ENCODE data around the gene WDR86. TPM values are rescaled to one million over a fixed set of nuclear protein-coding genes. Genes with fewer than 3 reads are reported as not detected.

Gene WDR86
- polyA plus RNA-seq, 1 donor (not counting 4 experiments of a cell fraction or from before 2014, with no cell fraction given), result not detected

DNA sequence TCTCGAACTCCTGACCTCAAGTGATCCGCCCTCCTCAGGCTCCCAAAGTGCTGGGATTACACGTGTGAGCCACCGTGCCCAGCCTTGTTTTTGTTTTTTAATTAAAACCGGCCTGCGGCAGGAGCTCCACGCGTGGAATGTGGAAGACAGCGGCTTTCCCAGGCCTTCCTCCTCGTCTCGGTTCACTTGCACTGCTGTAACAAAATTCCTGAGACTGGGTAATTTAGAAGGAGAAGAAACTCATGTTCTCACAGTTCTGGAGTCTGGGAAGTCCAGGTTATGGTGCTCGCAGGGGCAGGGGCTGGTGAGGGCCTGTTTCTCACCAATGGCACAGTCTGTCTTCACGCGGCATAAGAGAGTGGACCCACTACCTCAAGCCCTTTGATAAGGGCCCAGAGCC lies 44.5 kb upstream of the WDR86 start:
- dilution Hi-C loops (cut with MboI; ENCODE audit: extremely low pct_ligation_motif_present, low sequenced_read_pairs), result no loop called here
- no peaks in the 10 kb centered on the region for H3K36me3 ChIP-seq (ENCODE audit: control insufficient read depth in 2 of 2, extremely low read depth in 1 of 2, insufficient read depth in 2 of 2, low read length in 2 of 2)
- H3K9me1 ChIP-seq (ENCODE audit: control insufficient read depth, extremely low read depth, insufficient read depth, low read length), result no peaks in the 10 kb centered on the region
- H4K20me1 ChIP-seq (ENCODE audit: control insufficient read depth, extremely low read depth, insufficient read depth, low read length), result no peaks in the 10 kb centered on the region
- no peak overlapping the region for H3K9ac ChIP-seq (ENCODE audit: control insufficient read depth, extremely low read depth, insufficient read depth, low read length)
- no peak overlapping the region for H3K4me2 ChIP-seq (ENCODE audit: control insufficient read depth, extremely low read depth, insufficient read depth, low read depth, low read length)
- H3K4me1 ChIP-seq (ENCODE audit: control insufficient read depth, extremely low read depth, insufficient read depth, low read length), result no peaks in the 10 kb centered on the region
- H3K9me3 ChIP-seq (ENCODE audit: control insufficient read depth, low read depth, low read length), result no peaks in the 10 kb centered on the region
- H3K79me2 ChIP-seq (ENCODE audit: control insufficient read depth, insufficient read depth, low read length), result no peaks in the 10 kb centered on the region
- H3K27me3 ChIP-seq (ENCODE audit: control insufficient read depth, extremely low read depth, insufficient read depth, low read length), result peaks cover 4% of the 10 kb centered on the region
- H3K4me3 ChIP-seq (ENCODE audit: control insufficient read depth in 2 of 3, extremely low read depth in 1 of 3, insufficient read depth in 2 of 3, low read depth in 1 of 3, low read length in 3 of 3), result no peak overlapping the region
- FAIRE-seq (no peak), DNase-seq (ENCODE audit: low read depth, low spot score) (no peak)
- TF ChIP-seq EZH2 (IDR thresholded peaks at IDR 0.05; ENCODE audit: low read length), result no peak
- TF ChIP-seq, protein P1, sequence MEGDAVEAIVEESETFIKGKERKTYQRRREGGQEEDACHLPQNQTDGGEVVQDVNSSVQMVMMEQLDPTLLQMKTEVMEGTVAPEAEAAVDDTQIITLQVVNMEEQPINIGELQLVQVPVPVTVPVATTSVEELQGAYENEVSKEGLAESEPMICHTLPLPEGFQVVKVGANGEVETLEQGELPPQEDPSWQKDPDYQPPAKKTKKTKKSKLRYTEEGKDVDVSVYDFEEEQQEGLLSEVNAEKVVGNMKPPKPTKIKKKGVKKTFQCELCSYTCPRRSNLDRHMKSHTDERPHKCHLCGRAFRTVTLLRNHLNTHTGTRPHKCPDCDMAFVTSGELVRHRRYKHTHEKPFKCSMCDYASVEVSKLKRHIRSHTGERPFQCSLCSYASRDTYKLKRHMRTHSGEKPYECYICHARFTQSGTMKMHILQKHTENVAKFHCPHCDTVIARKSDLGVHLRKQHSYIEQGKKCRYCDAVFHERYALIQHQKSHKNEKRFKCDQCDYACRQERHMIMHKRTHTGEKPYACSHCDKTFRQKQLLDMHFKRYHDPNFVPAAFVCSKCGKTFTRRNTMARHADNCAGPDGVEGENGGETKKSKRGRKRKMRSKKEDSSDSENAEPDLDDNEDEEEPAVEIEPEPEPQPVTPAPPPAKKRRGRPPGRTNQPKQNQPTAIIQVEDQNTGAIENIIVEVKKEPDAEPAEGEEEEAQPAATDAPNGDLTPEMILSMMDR (optimal IDR thresholded peaks at IDR 0.05 in 1 of 3, IDR thresholded peaks at IDR 0.05 in 1 of 3, conservative IDR thresholded peaks at IDR 0.05 in 1 of 3; ENCODE audit: extremely low read depth in 1 of 3, insufficient read depth in 2 of 3, low read length in 3 of 3), result no peak
- no peak overlapping the region for H3K27ac ChIP-seq (ENCODE audit: control insufficient read depth, insufficient read depth, low read length)
- no peak overlapping the region for H2AFZ ChIP-seq (ENCODE audit: control insufficient read depth, low read length)

DNA sequence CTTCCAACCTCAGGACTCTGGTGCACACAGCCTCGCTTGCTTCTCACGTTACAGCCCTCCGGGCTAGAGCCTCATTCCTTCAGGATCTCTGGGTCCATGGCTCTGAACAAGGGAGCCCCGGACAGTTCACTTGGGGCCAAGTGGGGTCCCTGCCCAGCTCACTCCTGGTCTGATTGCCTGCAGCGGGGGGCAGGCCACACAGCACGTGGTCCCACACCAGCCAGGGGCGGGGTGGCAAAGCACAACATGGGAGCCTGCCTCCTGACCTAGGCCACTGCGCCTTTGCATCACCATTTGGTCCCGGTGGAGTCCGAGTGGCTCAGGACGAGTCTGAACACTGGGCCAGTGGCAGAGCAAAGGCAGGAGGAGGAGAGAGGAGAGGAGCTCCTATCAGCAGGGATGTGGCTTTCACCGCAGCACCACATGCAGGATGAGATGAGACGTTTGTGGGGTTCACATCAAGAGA lies 43.5 kb upstream of the WDR86 start:
- H3K4me2 ChIP-seq (ENCODE audit: control insufficient read depth, extremely low read depth, insufficient read depth, low read depth, low read length), result no peak overlapping the region
- no peaks in the 10 kb centered on the region for H3K36me3 ChIP-seq (ENCODE audit: control insufficient read depth in 2 of 2, extremely low read depth in 1 of 2, insufficient read depth in 2 of 2, low read length in 2 of 2)
- dilution Hi-C loops (cut with MboI; ENCODE audit: extremely low pct_ligation_motif_present, low sequenced_read_pairs), result no loop called here
- no peak overlapping the region for H3K27ac ChIP-seq (ENCODE audit: control insufficient read depth, insufficient read depth, low read length)
- no peaks in the 10 kb centered on the region for H3K79me2 ChIP-seq (ENCODE audit: control insufficient read depth, insufficient read depth, low read length)
- H3K27me3 ChIP-seq (ENCODE audit: control insufficient read depth, extremely low read depth, insufficient read depth, low read length), result peaks cover 4% of the 10 kb centered on the region
- no peaks in the 10 kb centered on the region for H3K9me3 ChIP-seq (ENCODE audit: control insufficient read depth, low read depth, low read length)
- H3K9me1 ChIP-seq (ENCODE audit: control insufficient read depth, extremely low read depth, insufficient read depth, low read length), result no peaks in the 10 kb centered on the region
- H3K4me1 ChIP-seq (ENCODE audit: control insufficient read depth, extremely low read depth, insufficient read depth, low read length), result no peaks in the 10 kb centered on the region
- DNase-seq (ENCODE audit: low read depth, low spot score) (no peak), FAIRE-seq (no peak)
- no peaks in the 10 kb centered on the region for H4K20me1 ChIP-seq (ENCODE audit: control insufficient read depth, extremely low read depth, insufficient read depth, low read length)
- H2AFZ ChIP-seq (ENCODE audit: control insufficient read depth, low read length), result no peak overlapping the region
- no peak for TF ChIP-seq EZH2 (IDR thresholded peaks at IDR 0.05; ENCODE audit: low read length)
- TF ChIP-seq, protein P1 (optimal IDR thresholded peaks at IDR 0.05 in 1 of 3, IDR thresholded peaks at IDR 0.05 in 1 of 3, conservative IDR thresholded peaks at IDR 0.05 in 1 of 3; ENCODE audit: extremely low read depth in 1 of 3, insufficient read depth in 2 of 3, low read length in 3 of 3), result no peak
- no peak overlapping the region for H3K4me3 ChIP-seq (ENCODE audit: control insufficient read depth in 2 of 3, extremely low read depth in 1 of 3, insufficient read depth in 2 of 3, low read depth in 1 of 3, low read length in 3 of 3)
- no peak overlapping the region for H3K9ac ChIP-seq (ENCODE audit: control insufficient read depth, extremely low read depth, insufficient read depth, low read length)
